Activated CD4-positive, alpha-beta T cell treated with anti-CD3 and anti-CD28 coated beads for 36 hours (primary cell): ENCODE data around the gene RAPH1. TPM values are rescaled to one million over a fixed set of nuclear protein-coding genes. Genes with fewer than 3 reads are reported as not detected.

Source experiments
- ATAC-seq: fragments of 200-7000 bp; cut with Tn5 transposase; one replicate; pipeline ENCODE4 v1.10.0; 2021; ENCODE audit warnings: mild to moderate bottlenecking, moderate library complexity
- CTCF ChIA-PET: fragments of 350-600 bp; sonication (Branson Sonifier 250); formaldehyde crosslinking; loops from one replicate; lab custom pipeline; 2021; ENCODE audit warnings: antibody characterized with exemption; lab: Charles Lee
- POLR2A ChIA-PET: fragments of 350-600 bp; sonication (Branson Sonifier 250); formaldehyde crosslinking; loops from one replicate; lab custom pipeline; 2021; ENCODE audit warnings: antibody characterized with exemption, inconsistent platforms; lab: Charles Lee
- DNase-seq: peaks from one replicate; pipeline ENCODE4 v3.0.0-alpha.2; 2020
- H3K27ac Mint-ChIP-seq: one replicate; pipeline ENCODE4 v1.8.0; 2021; ENCODE audit warnings: mixed read lengths
- H3K27me3 Mint-ChIP-seq: one replicate; pipeline ENCODE4 v1.8.0; 2021; ENCODE audit warnings: mixed read lengths
- H3K36me3 Mint-ChIP-seq: one replicate; pipeline ENCODE4 v1.8.0; 2021; ENCODE audit warnings: low read depth, mixed read lengths
- H3K4me1 Mint-ChIP-seq: one replicate; pipeline ENCODE4 v1.8.0; 2021; ENCODE audit warnings: mixed read lengths
- H3K4me3 Mint-ChIP-seq: one replicate; pipeline ENCODE4 v1.8.0; 2021; ENCODE audit warnings: mild to moderate bottlenecking, moderate library complexity, mixed read lengths
- H3K9me3 Mint-ChIP-seq: one replicate; pipeline ENCODE4 v1.8.0; 2021; ENCODE audit warnings: low read depth, mixed read lengths
- intact Hi-C, 2 experiments: fragments of 100-400 bp; cut with DNase I in 1 of 2; cut with micrococcal nuclease in 1 of 2; formaldehyde crosslinking; loops; one replicate each; pipeline versions ENCODE4 v1.14.2 to v1.15.1; 2022 to 2024; cut with DNase I, micrococcal nuclease
- total RNA-seq, 2 experiments: library from RNA; stranded (reverse); gene quantifications; one replicate each; pipeline ENCODE4 v1.2.3, GENCODE V29; 2021

Gene RAPH1
- total RNA-seq, 2 experiments from 2014 or later = 8.5 to 9.9 TPM

DNA sequence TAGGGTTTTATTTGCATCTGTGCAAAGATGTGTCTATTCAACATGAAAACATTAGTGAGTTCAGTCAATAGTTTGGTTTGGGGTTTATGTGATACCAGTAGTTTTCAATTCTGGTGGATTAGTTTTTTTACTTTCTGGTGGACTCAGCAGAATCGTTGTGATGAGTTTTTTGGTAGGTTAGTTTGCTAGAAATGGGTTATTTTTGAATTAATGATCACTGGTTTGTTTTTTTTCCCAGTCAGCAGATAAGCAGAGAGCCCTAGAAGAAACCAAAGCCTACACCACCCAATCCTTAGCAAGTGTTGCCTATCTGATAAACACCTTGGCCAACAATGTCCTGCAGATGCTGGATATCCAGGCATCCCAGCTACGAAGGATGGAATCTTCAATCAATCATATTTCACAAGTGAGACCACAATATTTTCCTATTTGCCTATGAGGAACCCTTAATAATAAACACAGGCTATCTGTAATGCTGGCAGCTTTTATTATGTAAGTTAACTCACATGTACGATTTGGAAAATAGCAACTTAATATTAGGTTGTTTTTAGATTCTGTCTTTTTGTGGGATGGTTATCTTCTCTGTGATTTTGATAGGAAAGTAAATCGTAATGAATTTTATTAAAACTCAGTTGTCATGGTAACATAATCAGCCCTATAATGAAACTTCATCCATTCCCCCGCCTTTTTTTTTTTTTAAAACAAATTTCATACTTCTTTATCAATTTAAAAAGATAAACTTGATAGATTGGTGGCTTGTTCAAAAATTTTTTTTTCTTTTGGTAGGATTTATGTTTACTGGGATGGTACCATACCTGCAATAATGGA lies 168.2 kb downstream of the RAPH1 start:
- ChIA-PET POLR2A (interaction anchor here (0.6 kb wide), 1 partner anchor 71 kb away, joined by 3 read pairs; no protein-coding TSS in a partner anchor), CTCF (interaction anchor here (0.9 kb wide), 1 partner anchor 11 kb away, joined by 3 read pairs; no protein-coding TSS in a partner anchor)
- Mint-ChIP-seq H3K27me3 (no peaks in the 10 kb centered on the region), H3K9me3 (no peaks in the 10 kb centered on the region), H3K4me3 (no peak overlapping the region), H3K4me1 (no peaks in the 10 kb centered on the region), H3K27ac (no peak overlapping the region), H3K36me3 (no peaks in the 10 kb centered on the region)
- ATAC-seq = no peak
- DNase-seq = no peak
- intact Hi-C loops = no loop called here

DNA sequence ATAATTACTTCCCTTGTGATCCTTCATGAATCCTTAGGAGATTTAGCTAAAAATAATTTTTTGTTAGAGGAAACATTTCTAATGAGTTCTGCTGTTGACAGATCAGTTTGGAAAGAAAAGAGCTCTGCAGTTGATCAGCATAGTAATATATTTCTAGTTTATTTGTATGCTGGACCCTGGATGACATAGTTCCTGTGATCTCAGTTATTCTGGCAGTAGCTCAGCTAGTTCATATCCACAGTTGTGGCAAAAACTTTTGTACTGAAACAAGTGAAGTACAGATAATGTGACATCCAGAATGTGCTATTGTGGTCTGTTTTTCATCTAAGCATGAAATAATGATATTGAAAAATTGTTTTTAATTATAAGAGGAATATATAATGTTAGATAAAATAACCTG lies 173.2 kb downstream of the RAPH1 start:
- no peak overlapping the region for H3K4me3 Mint-ChIP-seq

DNA sequence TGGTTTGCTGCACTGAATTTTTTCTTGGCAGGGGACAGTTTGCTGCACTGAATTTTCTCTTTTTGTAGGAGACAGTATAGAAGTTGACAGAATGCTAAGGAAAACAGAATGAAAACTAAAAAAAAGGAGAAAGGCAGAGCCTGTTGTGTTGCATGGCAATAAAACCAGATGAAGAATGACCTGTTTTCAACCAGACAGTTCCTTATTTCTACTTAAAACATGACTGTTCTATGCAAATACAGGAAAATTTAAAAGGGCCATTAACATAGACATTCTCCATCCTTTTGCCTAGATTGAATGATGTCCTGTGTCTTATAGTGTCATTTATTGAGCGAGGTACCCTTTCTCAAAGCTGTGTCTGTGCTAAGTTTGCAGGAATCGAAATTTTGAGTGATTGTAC lies 173.6 kb downstream of the RAPH1 start:
- no peak overlapping the region for H3K4me3 Mint-ChIP-seq
- intact Hi-C loops = no loop called here
- no peak overlapping the region for H3K27ac Mint-ChIP-seq
- no peaks in the 10 kb centered on the region for H3K27me3 Mint-ChIP-seq
- no peak for DNase-seq
- H3K9me3 Mint-ChIP-seq = peaks cover 3% of the 10 kb centered on the region
- ChIA-PET CTCF (no interaction called here), POLR2A (no interaction called here)
- peaks cover 2% of the 10 kb centered on the region for H3K4me1 Mint-ChIP-seq
- no peak for ATAC-seq
- peaks cover 2% of the 10 kb centered on the region for H3K36me3 Mint-ChIP-seq

More for the DNA sequence above, 173.2 kb downstream of the RAPH1 start:
- intact Hi-C loops = no loop called here
- ChIA-PET POLR2A (no interaction called here), CTCF (no interaction called here)
- ATAC-seq = no peak
- Mint-ChIP-seq H3K27me3 (no peaks in the 10 kb centered on the region), H3K4me1 (peaks cover 2% of the 10 kb centered on the region), H3K9me3 (peaks cover 3% of the 10 kb centered on the region), H3K36me3 (peaks cover 2% of the 10 kb centered on the region), H3K27ac (no peak overlapping the region)
- no peak for DNase-seq

DNA sequence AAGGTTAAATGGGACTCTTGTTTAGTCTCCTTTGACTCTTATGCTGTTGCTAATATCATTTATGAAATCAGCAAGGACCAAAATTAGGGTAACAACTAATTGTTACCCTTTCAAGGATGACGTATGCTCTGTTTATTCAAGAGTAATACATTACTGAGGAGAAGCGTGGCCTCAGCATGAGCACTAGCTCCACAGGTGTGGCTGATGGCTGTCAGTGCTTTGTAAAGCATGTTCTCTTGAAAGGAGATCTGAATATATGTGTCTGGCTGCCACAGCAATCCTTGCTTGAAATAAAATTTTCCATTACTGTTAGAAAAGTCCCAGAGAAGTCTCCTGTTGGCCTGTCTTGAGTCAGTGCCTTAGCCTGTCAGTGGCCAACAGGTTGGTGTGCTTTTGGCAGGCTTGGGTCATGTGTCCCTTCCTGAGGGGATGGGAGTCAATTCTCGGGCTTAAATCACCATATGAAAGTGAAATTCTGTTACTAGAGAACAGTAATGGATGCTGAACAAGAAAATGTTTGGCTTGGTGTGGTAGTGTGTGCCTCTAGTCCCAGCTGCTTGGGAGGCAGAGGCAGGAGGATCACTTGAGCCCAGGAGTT lies 174.2 kb downstream of the RAPH1 start:
- no peak overlapping the region for H3K27ac Mint-ChIP-seq
- peaks cover 3% of the 10 kb centered on the region for H3K9me3 Mint-ChIP-seq
- POLR2A ChIA-PET = no interaction called here
- H3K4me3 Mint-ChIP-seq = no peak overlapping the region
- no peaks in the 10 kb centered on the region for H3K27me3 Mint-ChIP-seq
- intact Hi-C loops = no loop called here
- no peak for DNase-seq
- ATAC-seq = no peak
- CTCF ChIA-PET = no interaction called here
- peaks cover 4% of the 10 kb centered on the region for H3K36me3 Mint-ChIP-seq
- H3K4me1 Mint-ChIP-seq = peaks cover 2% of the 10 kb centered on the region

DNA sequence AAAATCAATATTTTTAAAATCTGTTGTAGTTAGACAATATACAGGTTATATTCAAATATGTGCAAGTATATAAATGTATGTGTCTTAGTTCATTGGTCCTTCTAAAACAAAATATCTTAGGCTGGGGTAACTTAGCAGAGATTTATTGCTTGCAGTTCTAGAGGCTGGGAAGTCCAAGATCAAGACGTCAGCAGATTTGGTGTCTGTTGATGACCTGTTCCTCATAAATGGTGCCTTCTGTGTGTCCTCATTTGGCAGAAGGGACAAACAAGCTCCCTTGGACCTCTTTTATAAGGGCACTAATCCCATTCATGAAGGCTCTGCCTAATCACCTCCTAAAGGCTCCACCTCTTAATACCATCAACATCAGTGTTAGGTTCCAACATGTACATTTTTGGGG lies 175.7 kb downstream of the RAPH1 start:
- intact Hi-C loops = no loop called here
- no peak overlapping the region for H3K4me3 Mint-ChIP-seq
- DNase-seq (no peak), ATAC-seq (no peak)
- H3K9me3 Mint-ChIP-seq = peaks cover 3% of the 10 kb centered on the region
- H3K4me1 Mint-ChIP-seq = peaks cover 2% of the 10 kb centered on the region
- peaks cover 7% of the 10 kb centered on the region for H3K36me3 Mint-ChIP-seq
- ChIA-PET POLR2A (no interaction called here), CTCF (no interaction called here)
- no peak overlapping the region for H3K27ac Mint-ChIP-seq
- no peaks in the 10 kb centered on the region for H3K27me3 Mint-ChIP-seq

DNA sequence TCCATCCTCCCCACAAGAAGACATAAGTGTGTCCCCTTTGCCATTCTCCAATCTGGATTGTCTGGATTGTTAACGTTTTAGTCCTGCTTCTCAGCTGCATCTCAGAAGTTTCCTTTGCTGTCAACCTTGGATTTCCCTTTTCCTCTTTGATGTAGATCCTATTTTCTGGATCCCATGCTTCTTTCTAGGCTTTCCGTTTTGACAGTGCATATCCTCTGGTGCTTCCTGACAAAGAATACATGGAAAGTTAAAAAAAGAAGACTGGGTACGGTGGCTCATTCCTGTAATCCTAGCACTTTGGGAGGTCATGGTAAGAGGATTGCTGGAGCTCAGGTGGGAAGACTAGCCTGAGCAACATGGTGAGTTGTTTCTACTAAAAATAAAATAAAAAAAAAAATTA lies 180.1 kb downstream of the RAPH1 start:
- Mint-ChIP-seq H3K36me3 (peaks cover 7% of the 10 kb centered on the region), H3K4me3 (no peak overlapping the region), H3K4me1 (no peaks in the 10 kb centered on the region), H3K9me3 (peaks cover 3% of the 10 kb centered on the region), H3K27ac (no peak overlapping the region), H3K27me3 (no peaks in the 10 kb centered on the region)
- no peak for DNase-seq
- ChIA-PET POLR2A (no interaction called here), CTCF (no interaction called here)
- ATAC-seq = no peak
- intact Hi-C loops = no loop called here

DNA sequence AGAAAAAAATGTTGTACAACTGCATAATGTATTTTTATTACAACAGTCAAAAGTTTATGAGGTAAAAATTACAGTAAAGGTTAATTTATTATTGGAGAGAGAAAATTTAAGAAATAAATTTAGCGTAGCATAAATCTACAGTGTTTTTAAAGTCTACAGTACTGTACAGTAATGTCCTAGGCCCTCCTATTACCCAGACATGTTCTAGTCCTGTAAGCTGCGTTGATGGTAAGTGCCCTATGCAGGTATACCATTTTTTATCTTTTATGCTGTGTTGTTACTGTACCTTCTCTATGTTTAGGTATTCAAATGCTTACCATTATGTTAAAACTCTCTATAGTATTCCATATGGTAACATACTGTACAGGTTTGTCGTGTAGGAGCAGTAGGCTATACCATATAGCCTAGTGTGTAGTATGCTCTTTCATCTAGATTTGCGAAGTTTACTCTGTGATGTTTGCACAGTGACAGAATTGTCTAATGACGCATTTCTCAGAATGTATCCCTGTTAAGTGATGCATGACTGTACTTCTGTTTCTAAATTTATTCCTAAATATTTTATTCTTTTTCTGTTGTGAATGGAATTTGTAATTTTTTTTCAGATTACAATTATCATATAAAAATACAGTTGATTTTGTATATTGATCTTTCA lies 182.4 kb downstream of the RAPH1 start:
- Mint-ChIP-seq H3K27me3 (no peaks in the 10 kb centered on the region), H3K36me3 (peaks cover 5% of the 10 kb centered on the region), H3K9me3 (no peaks in the 10 kb centered on the region), H3K4me1 (no peaks in the 10 kb centered on the region), H3K27ac (no peak overlapping the region), H3K4me3 (no peak overlapping the region)
- CTCF ChIA-PET = no interaction called here
- DNase-seq (no peak), ATAC-seq (no peak)
- POLR2A ChIA-PET = no interaction called here
- intact Hi-C loops = no loop called here

DNA sequence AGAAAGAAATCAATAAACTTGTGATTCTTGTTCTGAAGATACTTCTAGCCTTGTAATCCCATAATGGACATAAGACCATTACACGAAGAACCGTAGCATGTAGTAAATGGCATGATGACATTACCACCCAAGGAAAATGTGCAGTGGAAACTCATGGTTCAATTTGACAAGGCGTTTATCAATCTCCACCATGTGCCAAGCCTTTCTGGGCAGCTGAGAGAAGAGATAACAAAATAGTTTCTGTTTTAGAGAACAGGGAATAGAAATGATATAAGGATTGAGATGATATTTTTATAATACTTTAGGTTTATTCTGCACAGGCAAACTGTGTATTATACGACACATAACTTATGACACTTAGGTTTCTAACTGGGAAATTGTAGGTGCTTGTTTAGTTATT lies 187.7 kb downstream of the RAPH1 start:
- ChIA-PET CTCF (interaction anchor here (1.2 kb wide), 1 partner anchor 18 kb away, joined by 3 read pairs; no protein-coding TSS in a partner anchor), POLR2A (no interaction called here)
- H3K27me3 Mint-ChIP-seq = no peaks in the 10 kb centered on the region
- H3K27ac Mint-ChIP-seq = no peak overlapping the region
- intact Hi-C loops = no loop called here
- ATAC-seq = no peak
- H3K4me1 Mint-ChIP-seq = no peaks in the 10 kb centered on the region
- no peaks in the 10 kb centered on the region for H3K9me3 Mint-ChIP-seq
- H3K4me3 Mint-ChIP-seq = no peak overlapping the region
- peaks cover 8% of the 10 kb centered on the region for H3K36me3 Mint-ChIP-seq
- DNase-seq = no peak

DNA sequence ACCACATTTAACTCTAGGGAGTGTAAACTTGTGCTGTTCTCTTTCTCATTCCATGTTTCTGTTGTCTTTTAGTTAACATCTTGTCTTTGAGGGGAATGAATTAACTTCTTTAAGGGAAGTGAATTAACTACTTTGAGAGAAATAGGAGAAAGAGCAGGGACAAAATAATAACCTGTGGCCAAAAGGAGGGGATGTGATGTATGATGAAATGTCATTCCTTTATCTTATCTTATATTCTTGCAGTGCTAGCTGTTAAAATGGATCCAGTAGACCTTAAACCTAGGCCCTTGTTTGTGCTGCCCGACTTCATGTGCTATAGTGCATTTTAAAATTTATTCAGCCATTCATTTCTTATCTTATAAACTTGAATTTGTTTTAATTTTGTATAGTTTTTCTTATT lies 188.5 kb downstream of the RAPH1 start:
- Mint-ChIP-seq H3K4me3 (no peak overlapping the region), H3K36me3 (peaks cover 10% of the 10 kb centered on the region), H3K27ac (no peak overlapping the region), H3K4me1 (no peaks in the 10 kb centered on the region), H3K9me3 (no peaks in the 10 kb centered on the region), H3K27me3 (no peaks in the 10 kb centered on the region)
- DNase-seq = no peak
- POLR2A ChIA-PET = no interaction called here
- ATAC-seq = no peak
- intact Hi-C loops = no loop called here
- CTCF ChIA-PET = interaction anchor here (0.6 to 0.7 kb wide), 2 partner anchors 81 to 805 kb away, joined by 3 read pairs; no protein-coding TSS in a partner anchor

DNA sequence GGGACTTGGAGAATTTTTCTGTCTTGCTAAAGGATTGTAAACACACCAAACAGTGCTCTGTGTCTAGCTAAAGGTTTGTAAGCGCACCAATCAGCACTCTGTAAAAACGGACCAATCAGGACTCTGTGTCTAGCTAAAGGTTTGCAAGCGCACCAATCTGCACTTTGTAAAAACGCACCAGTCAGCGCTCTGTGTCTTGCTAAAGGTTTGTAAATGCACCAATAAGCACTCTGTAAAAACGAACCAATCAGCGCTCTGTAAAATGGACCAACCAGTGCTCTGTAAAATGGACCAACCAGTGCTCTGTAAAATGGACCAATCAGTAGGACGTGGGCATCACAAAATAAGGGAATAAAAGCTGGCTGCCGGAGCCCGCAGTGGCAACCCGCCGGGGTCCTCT lies 190.4 kb downstream of the RAPH1 start:
- Mint-ChIP-seq H3K27me3 (no peaks in the 10 kb centered on the region), H3K9me3 (no peaks in the 10 kb centered on the region), H3K4me1 (no peaks in the 10 kb centered on the region), H3K27ac (no peak overlapping the region), H3K4me3 (no peak overlapping the region), H3K36me3 (peaks cover 10% of the 10 kb centered on the region)
- DNase-seq (no peak), ATAC-seq (no peak)
- ChIA-PET POLR2A (no interaction called here), CTCF (no interaction called here)
- intact Hi-C loops = no loop called here
